ENCODE measurements around the gene XKR8.

XKR8 gene

DNA sequence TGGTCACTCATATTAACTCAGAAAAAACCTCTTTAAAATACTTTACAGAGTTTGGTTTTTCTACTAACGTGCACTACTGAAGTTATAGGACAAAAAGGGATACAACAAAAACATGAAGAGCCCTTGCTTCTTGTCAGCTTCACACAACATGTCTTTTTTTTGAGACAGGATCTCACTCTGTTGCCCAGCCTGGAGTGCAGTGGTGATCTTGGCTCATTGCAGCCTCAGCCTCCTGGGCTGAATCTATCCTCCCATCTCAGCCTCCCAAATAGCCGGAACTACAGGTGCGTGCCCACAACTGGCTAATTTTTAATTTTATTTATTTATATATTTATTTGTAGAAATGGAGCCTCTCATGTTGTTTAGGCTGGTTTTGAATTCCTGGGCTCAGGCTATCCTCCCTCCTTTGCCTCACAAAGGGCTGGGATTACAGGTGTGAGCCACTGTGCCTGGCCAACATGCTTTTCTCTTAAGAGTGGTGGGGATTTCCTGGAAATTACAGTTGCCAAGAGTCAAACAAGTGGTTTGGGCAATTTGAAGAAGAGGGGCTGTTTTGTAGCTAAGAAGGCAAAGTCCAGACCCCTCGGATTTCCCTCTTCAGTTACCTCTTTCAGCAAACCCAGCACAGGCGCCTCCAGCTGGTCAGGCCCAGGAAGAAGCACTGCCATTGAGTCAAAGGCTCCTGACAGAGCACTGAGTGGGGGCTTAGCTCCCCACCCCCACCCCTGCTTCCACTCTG, 31.4 kb upstream of the XKR8 start:
- Histone ChIP-seq H3K36me3 (ENCODE audit: insufficient read depth) (no peaks in the 10 kb centered on the region), H2AFZ (ENCODE audit: low read depth) (no peak overlapping the region), H4K20me1 (ENCODE audit: insufficient read depth) (no peaks in the 10 kb centered on the region), H3K4me2 (no peak overlapping the region), H3K79me2 (ENCODE audit: insufficient read depth, low read depth) (no peaks in the 10 kb centered on the region), H3K27me3 (ENCODE audit: insufficient read depth, low read depth) (no peaks in the 10 kb centered on the region), H3K4me3 (IDR thresholded peaks at IDR 0.05; ENCODE audit: insufficient read depth, low read depth, low read length) (no peak overlapping the region), H3K9ac (no peak overlapping the region), H3K27ac (no peak overlapping the region), H3K4me1 (ENCODE audit: low read depth, poor library complexity, severe bottlenecking) (no peaks in the 10 kb centered on the region)
- TF ChIP-seq, protein P1, sequence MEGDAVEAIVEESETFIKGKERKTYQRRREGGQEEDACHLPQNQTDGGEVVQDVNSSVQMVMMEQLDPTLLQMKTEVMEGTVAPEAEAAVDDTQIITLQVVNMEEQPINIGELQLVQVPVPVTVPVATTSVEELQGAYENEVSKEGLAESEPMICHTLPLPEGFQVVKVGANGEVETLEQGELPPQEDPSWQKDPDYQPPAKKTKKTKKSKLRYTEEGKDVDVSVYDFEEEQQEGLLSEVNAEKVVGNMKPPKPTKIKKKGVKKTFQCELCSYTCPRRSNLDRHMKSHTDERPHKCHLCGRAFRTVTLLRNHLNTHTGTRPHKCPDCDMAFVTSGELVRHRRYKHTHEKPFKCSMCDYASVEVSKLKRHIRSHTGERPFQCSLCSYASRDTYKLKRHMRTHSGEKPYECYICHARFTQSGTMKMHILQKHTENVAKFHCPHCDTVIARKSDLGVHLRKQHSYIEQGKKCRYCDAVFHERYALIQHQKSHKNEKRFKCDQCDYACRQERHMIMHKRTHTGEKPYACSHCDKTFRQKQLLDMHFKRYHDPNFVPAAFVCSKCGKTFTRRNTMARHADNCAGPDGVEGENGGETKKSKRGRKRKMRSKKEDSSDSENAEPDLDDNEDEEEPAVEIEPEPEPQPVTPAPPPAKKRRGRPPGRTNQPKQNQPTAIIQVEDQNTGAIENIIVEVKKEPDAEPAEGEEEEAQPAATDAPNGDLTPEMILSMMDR (conservative IDR thresholded peaks at IDR 0.05; ENCODE audit: low read depth, low read length), result no peak

DNA sequence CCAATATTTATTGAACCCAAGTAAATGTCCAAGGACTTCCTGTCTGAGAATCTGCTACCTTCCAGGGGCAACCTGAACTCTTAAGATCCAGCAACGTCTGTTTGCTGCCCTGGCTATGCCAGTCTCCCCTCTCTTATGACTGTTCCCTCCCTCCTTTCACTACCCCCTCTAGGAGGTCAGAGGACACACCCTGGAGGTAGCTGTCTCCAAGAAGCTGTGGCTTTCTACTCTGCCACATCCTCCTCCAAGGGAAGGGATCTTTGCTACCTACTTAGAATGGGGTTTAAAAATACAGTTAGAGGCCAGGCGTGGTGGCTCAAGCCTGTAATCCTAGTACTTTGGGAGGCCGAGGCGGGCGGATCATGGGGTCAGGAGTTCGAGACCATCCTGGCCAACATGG, 28.6 kb upstream of the XKR8 start:
- no peak overlapping the region for H3K27ac ChIP-seq
- no peaks in the 10 kb centered on the region for H3K36me3 ChIP-seq (ENCODE audit: insufficient read depth)
- no peak overlapping the region for H3K4me2 ChIP-seq
- H3K4me3 ChIP-seq (IDR thresholded peaks at IDR 0.05; ENCODE audit: insufficient read depth, low read depth, low read length), result no peak overlapping the region
- H4K20me1 ChIP-seq (ENCODE audit: insufficient read depth), result no peaks in the 10 kb centered on the region
- no peaks in the 10 kb centered on the region for H3K79me2 ChIP-seq (ENCODE audit: insufficient read depth, low read depth)
- H3K27me3 ChIP-seq (ENCODE audit: insufficient read depth, low read depth), result no peaks in the 10 kb centered on the region
- no peak overlapping the region for H2AFZ ChIP-seq (ENCODE audit: low read depth)
- TF ChIP-seq, protein P1 (conservative IDR thresholded peaks at IDR 0.05; ENCODE audit: low read depth, low read length), result no peak
- no peak overlapping the region for H3K9ac ChIP-seq
- H3K4me1 ChIP-seq (ENCODE audit: low read depth, poor library complexity, severe bottlenecking), result no peaks in the 10 kb centered on the region

GRCh38 chr1:27931759-27932158, 28.0 kb upstream of the XKR8 start:
- Histone ChIP-seq H3K4me2 (no peak overlapping the region), H3K27ac (no peak overlapping the region), H3K79me2 (ENCODE audit: insufficient read depth, low read depth) (no peaks in the 10 kb centered on the region), H3K36me3 (ENCODE audit: insufficient read depth) (no peaks in the 10 kb centered on the region), H3K9ac (no peak overlapping the region), H3K27me3 (ENCODE audit: insufficient read depth, low read depth) (no peaks in the 10 kb centered on the region), H3K4me1 (ENCODE audit: low read depth, poor library complexity, severe bottlenecking) (no peaks in the 10 kb centered on the region), H2AFZ (ENCODE audit: low read depth) (no peak overlapping the region), H3K4me3 (IDR thresholded peaks at IDR 0.05; ENCODE audit: insufficient read depth, low read depth, low read length) (no peak overlapping the region), H4K20me1 (ENCODE audit: insufficient read depth) (no peaks in the 10 kb centered on the region)
- TF ChIP-seq, protein P1 (conservative IDR thresholded peaks at IDR 0.05; ENCODE audit: low read depth, low read length), result no peak

GRCh38 chr1:27934818-27935549, 24.8 kb upstream of the XKR8 start, which contains the start of gene SMPDL3B:
TSS of gene SMPDL3B (plus strand) at chr1:27935000. CDS start at chr1:27935184, 184 bp downstream.
- H3K4me2 ChIP-seq, result no peak within 1 kb of the TSS
- no peak within 1 kb of the TSS for H3K4me3 ChIP-seq (IDR thresholded peaks at IDR 0.05; ENCODE audit: insufficient read depth, low read depth, low read length)
- H3K36me3 ChIP-seq (ENCODE audit: insufficient read depth), result no peaks in the 10 kb centered on the region
- H3K79me2 ChIP-seq (ENCODE audit: insufficient read depth, low read depth), result no peaks in the 10 kb centered on the region
- H3K4me1 ChIP-seq (ENCODE audit: low read depth, poor library complexity, severe bottlenecking), result peaks cover 21% of the 10 kb centered on the region
- no peak within 1 kb of the TSS for H3K9ac ChIP-seq
- TF ChIP-seq, protein P1 (conservative IDR thresholded peaks at IDR 0.05; ENCODE audit: low read depth, low read length), result no peak
- no peak within 1 kb of the TSS for H3K27ac ChIP-seq
- H3K27me3 ChIP-seq (ENCODE audit: insufficient read depth, low read depth), result no peaks in the 10 kb centered on the region
- H4K20me1 ChIP-seq (ENCODE audit: insufficient read depth), result no peaks in the 10 kb centered on the region
- no peak within 1 kb of the TSS for H2AFZ ChIP-seq (ENCODE audit: low read depth)
